Mesothelial cell of epicardium (in vitro differentiated cells): Measurements from ENCODE around the gene GRIN3B. TPM values are rescaled to one million over a fixed set of nuclear protein-coding genes. Genes with fewer than 3 reads are reported as not detected.
"Not testable (repeated sequence)": the region's sequence is repeated elsewhere in the genome, so short reads cannot be mapped to it uniquely, and the experiment has no call there.

Experiments used
- DNase-seq, 2 experiments: peaks; one replicate each; pipeline ENCODE4 v3.0.0; 2021; ENCODE audit warnings: low spot score in 2 of 2; ENCODE audit not compliant: unreplicated experiment in 2 of 2
- H3K27ac Mint-ChIP-seq: 2 replicates; pipeline ENCODE4 v1.8.0; 2021; ENCODE audit warnings: mixed read lengths
- H3K27me3 Mint-ChIP-seq: 2 replicates; pipeline ENCODE4 v1.8.0; 2021; ENCODE audit warnings: low read depth, mixed read lengths
- H3K36me3 Mint-ChIP-seq: 2 replicates; pipeline ENCODE4 v1.8.0; 2021; ENCODE audit warnings: mixed read lengths
- H3K4me1 Mint-ChIP-seq: 2 replicates; pipeline ENCODE4 v1.8.0; 2021; ENCODE audit warnings: mixed read lengths
- H3K4me3 Mint-ChIP-seq: 2 replicates; pipeline ENCODE4 v1.8.0; 2021; ENCODE audit warnings: mild to moderate bottlenecking, moderate library complexity, mixed read lengths
- H3K9me3 Mint-ChIP-seq: 2 replicates; pipeline ENCODE4 v1.8.0; 2021; ENCODE audit warnings: mixed read lengths
- total RNA-seq: library from RNA; stranded (reverse); gene quantifications from 3 replicates; pipeline ENCODE4 v1.2.1, GENCODE V29; 2021
- TF ChIP-seq, protein P1 (sequence below): fragments of 200-600 bp; sonication (generic); IDR thresholded peaks from one replicate; pipeline ENCODE4 v1.5.0; 2021; ENCODE audit warnings: antibody characterized with exemption; ENCODE audit not compliant: unreplicated experiment

Gene GRIN3B
- total RNA-seq, 1 donor from 2014 or later: 0.34 TPM

DNA sequence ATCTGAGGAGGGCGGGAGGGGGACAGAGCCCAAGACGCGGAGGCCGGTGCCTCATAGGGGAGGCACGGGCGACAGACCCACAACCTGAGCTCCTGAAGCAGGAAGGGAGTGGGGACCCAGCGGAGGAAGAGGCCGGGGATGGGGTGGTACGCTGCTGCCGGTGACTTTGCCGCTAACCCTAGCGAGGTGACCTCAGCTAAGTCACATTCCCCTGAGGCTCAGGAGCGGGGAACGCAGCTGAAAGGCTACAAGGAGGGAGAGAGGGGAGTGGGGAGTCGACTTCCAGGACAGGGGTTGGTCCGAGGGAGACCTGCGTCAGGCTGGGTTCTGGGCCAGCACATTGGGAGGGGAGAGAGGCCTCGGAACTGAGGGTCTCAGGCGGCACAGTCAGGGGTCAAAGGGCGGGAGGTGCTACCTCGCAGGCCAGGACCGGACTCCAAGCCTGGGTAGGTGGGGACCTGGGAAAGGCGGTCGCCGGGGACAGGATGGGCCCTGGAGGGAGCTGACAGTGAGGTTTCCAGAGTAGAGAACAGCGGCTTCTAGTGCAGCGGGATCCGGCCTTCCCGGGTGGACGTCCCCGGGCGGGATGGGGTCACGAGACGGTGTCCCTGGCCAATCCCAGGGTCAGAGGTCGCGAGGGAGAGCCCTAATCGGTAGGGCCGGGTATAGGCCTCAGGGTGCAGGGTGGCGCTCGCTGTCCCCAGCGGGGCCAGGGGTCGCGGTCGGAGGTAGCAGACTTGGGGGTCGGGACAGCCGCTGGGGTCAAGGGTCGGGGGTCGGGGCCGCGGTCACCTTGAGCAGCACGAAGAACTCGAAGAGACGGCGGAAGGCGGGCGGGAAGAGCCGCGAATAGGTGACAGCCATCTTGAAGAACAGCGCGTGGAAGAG is 20.0 kb downstream of the GRIN3B start:
- TF ChIP-seq, protein P1, sequence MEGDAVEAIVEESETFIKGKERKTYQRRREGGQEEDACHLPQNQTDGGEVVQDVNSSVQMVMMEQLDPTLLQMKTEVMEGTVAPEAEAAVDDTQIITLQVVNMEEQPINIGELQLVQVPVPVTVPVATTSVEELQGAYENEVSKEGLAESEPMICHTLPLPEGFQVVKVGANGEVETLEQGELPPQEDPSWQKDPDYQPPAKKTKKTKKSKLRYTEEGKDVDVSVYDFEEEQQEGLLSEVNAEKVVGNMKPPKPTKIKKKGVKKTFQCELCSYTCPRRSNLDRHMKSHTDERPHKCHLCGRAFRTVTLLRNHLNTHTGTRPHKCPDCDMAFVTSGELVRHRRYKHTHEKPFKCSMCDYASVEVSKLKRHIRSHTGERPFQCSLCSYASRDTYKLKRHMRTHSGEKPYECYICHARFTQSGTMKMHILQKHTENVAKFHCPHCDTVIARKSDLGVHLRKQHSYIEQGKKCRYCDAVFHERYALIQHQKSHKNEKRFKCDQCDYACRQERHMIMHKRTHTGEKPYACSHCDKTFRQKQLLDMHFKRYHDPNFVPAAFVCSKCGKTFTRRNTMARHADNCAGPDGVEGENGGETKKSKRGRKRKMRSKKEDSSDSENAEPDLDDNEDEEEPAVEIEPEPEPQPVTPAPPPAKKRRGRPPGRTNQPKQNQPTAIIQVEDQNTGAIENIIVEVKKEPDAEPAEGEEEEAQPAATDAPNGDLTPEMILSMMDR: no peak
- Mint-ChIP-seq H3K36me3 (no peaks in the 10 kb centered on the region), H3K27me3 (peaks cover 2% of the 10 kb centered on the region), H3K4me1 (peaks cover 27% of the 10 kb centered on the region), H3K27ac (peak overlapping the region; percentile 92), H3K9me3 (no peaks in the 10 kb centered on the region), H3K4me3 (peak overlapping the region; percentile 88)
- DNase-seq: no peak

DNA sequence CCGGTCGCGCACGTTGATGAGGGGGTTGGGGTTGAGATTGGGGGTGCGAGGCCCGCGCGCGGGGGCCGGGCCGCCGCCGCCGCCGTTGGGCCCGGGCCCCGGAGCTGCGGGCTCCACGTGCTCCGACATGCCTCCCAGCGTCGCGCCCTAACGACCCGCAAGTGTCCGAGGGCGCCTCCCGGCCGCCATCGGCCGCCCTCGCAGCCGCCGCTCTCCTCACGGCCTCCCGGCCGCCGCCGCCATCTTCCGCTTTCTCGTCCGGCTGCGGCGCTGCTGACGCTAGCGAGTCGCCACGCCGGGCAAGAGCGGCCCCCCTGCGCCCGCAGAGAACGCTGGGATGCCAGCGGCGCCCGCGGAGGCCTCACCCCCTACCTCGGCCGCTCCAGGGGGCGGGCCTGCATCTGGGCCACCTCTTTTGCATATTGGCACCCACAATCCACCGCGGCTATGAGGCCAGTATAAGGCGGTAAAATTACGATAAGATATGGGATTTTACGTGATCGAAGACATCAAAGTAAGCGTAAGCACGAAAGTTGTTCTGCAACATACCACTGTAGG is 20.7 kb downstream of the GRIN3B start, which contains the start of gene TMEM259:
TSS of gene TMEM259 (minus strand) at position 256 of the 558 bp plus-strand sequence. CDS start at position 129, 127 bp downstream.
- H3K27me3 Mint-ChIP-seq: peaks cover 2% of the 10 kb centered on the region
- peak; percentile 96 to 98 for DNase-seq
- peak within 1 kb of the TSS; percentile 100 for H3K27ac Mint-ChIP-seq
- no peaks in the 10 kb centered on the region for H3K9me3 Mint-ChIP-seq
- TF ChIP-seq, protein P1: no peak
- H3K36me3 Mint-ChIP-seq: no peaks in the 10 kb centered on the region
- peak within 1 kb of the TSS; percentile 88 for H3K4me3 Mint-ChIP-seq
- peaks cover 27% of the 10 kb centered on the region for H3K4me1 Mint-ChIP-seq

DNA sequence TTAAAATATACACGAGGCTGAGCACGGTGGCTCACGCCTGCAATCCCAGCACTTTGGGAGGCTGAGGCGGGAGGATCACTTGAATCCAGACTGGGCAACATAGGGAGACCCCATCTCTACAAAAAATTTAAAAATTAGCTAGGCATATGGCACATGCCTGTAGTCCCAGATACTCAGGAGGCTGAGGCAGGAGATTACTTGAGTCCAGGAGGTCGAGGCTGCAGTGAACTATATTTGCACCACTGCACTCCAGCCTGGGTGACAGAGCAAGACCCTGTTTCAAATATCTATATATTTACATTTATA is 23.6 kb downstream of the GRIN3B start:
- H3K27ac Mint-ChIP-seq, H3K4me3 Mint-ChIP-seq, H3K27me3 Mint-ChIP-seq, H3K36me3 Mint-ChIP-seq, DNase-seq, H3K9me3 Mint-ChIP-seq: not testable (repeated sequence)
- peaks cover 14% of the 10 kb centered on the region for H3K4me1 Mint-ChIP-seq

DNA sequence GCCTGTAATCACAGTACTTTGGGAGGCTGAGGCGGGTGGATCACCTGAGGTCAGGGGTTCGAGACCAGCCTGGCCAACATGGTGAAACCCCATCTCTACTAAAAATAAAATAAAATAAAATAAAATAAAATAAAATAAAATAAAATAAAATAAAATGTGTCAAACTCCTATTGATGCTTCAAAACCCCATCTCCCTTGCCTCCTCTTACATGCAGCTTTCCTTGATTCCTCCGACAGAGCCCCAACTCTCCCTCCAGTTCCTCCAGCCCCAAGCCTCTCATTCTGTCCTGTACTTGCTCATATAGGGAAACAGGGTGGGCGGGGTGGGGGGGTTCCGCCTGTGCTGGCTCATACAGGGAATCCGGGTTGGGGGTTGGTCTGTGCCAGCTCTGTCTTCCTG is 24.9 kb downstream of the GRIN3B start:
- H3K27ac Mint-ChIP-seq: peak overlapping the region; percentile 86
- not testable (repeated sequence) for DNase-seq, H3K27me3 Mint-ChIP-seq, H3K4me3 Mint-ChIP-seq, H3K9me3 Mint-ChIP-seq, H3K36me3 Mint-ChIP-seq
- peaks cover 14% of the 10 kb centered on the region for H3K4me1 Mint-ChIP-seq

DNA sequence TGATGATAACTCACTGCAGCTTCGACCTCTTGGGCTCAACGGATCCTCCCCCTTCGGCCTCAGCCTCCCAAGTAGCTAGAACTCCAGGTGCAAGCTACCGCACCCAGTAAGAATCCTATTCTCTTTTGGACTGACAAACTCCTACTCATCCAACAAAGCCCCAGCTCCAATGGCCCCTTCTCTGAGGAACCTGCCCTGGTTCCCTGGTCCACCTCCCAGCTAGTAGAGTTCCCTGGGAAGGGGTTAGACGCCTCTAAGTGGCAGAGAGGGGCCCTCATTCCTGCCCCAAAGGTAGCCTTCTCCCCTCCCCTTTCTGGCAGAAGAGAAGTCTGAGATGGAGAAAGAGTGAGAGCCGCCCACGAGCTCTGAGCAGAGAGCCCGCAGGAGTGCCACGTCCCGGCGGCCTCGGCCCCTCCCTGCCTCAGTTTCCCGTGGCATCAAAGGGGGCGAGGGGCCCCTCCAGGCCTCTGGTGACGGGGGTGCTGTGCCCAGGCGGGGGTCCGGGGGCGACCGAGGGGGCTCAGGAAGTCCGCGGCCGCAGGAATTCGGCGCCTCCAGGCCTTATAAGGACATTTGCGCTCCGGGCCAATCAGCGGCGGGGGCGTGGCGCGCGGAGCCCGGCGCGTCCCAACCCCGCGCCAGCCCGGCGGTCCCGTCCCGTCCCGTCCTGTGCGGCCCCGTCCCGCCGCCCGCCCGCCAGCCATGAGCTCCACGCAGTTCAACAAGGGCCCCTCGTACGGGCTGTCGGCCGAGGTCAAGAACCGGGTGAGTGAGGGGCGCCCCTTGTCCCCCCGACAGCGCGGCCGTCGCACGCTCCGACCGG is 26.0 kb downstream of the GRIN3B start, which contains the start of gene CNN2:
TSS of gene CNN2 (plus strand) at position 649 of the 823 bp plus-strand sequence. CDS start at position 703, 54 bp downstream.
- TF ChIP-seq, protein P1: no peak
- Mint-ChIP-seq H3K27me3 (peaks cover 1% of the 10 kb centered on the region), H3K4me1 (peaks cover 21% of the 10 kb centered on the region), H3K27ac (peak within 1 kb of the TSS; percentile 98), H3K36me3 (peaks cover 6% of the 10 kb centered on the region), H3K9me3 (no peaks in the 10 kb centered on the region), H3K4me3 (peak within 1 kb of the TSS; percentile 96)
- peak; percentile 80 to 87 for DNase-seq

DNA sequence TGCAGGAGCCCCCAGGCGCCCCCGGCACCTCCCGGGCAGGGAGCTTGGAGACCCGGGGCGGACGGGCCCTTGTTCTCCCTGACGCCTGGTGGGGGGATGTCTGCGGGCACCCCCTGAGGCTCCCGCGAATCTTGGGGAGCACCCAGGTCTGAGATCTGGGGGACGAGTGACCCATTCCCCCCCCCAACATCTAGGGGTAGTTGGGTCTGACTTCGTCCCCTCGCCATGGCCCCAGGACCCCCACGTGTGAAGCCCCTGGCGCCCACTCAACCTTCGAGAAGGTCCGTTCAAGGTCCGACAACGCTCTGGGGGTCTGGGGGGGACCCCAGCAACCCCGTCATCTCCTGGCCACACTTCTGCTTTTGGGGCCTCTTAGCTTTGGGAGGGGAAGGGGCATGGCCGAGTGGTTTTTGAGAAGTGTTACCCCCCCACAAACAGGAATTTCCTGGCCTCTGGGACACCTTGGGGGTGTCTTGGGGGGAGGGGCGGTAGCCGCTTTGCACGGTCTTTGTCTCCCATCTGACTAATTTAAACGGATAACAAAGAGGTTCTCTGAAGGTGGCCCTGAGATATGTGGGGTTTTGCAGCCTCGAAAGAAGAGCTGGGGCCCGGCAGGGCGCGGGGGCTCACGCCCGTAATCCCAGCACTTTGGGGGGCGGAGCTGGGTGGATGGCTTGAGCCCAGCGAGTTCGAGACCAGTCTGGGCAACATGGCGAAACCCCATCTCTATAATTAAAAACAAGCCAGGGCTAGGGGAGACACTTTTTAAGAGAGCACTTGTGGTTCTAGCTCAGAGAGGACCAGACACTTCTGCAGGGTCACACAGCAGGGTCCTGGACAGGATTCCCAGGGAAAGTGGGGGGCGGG is 26.8 kb downstream of the GRIN3B start:
- peak overlapping the region; percentile 96 for H3K4me3 Mint-ChIP-seq
- TF ChIP-seq, protein P1: no peak
- DNase-seq: no peak
- H3K4me1 Mint-ChIP-seq: peaks cover 21% of the 10 kb centered on the region
- H3K27me3 Mint-ChIP-seq: no peaks in the 10 kb centered on the region
- peaks cover 6% of the 10 kb centered on the region for H3K36me3 Mint-ChIP-seq
- H3K9me3 Mint-ChIP-seq: no peaks in the 10 kb centered on the region
- peak overlapping the region; percentile 98 for H3K27ac Mint-ChIP-seq
